ENCODE data around the gene TBC1D22B. TPM values are rescaled to one million over a fixed set of nuclear protein-coding genes. Genes with fewer than 3 reads are reported as not detected.
A peak's percentile ranks its signal among the peaks of the same experiment; 100 is the strongest.

TBC1D22B gene
- total and polyA plus RNA-seq, 9 of the 15 experiments (the other 6 are each of a cell fraction or from before 2014, with no cell fraction given) = 4.8 to 24.2 (median 13.5) TPM

- no peak for TF ChIP-seq E2F5 (CRISPR knock-in tag; IDR thresholded peaks at IDR 0.05)
- no peak for TF ChIP-seq ARHGAP35 (IDR thresholded peaks at IDR 0.05; ENCODE audit: partially characterized antibody)
- TF ChIP-seq HDAC6 (IDR thresholded peaks at IDR 0.05; ENCODE audit: low read depth, low read length) = no peak
- TF ChIP-seq PML (IDR thresholded peaks at IDR 0.05; ENCODE audit: low read length) = no peak
- no peak for TF ChIP-seq PTBP1 (IDR thresholded peaks at IDR 0.05; ENCODE audit: low read depth, low read length)
- no peak for TF ChIP-seq SRF (CRISPR knock-in tag; IDR thresholded peaks at IDR 0.05)
- TF ChIP-seq GABPB2 (CRISPR knock-in tag; conservative IDR thresholded peaks at IDR 0.05) = no peak
Observed at GRCh38 chr6:37308069-37308815, 50.7 kb downstream of the TBC1D22B start (continued).

GRCh38 chr6:37309046-37309445, 51.5 kb downstream of the TBC1D22B start:
- H3K4me3 ChIP-seq = no peak overlapping the region
- no peaks in the 10 kb centered on the region for H3K79me2 ChIP-seq (ENCODE audit: control insufficient read depth, insufficient read depth, low read length)
- no peaks in the 10 kb centered on the region for H3K9me3 ChIP-seq (replicated peaks; ENCODE audit: control insufficient read depth, insufficient read depth, low read depth, low read length)
- 71% methylated on average over 1 of the region's 1 CpG for WGBS (ENCODE audit: insufficient coverage, low coverage, missing lambda C conversion rate)
- POLR2A ChIA-PET = interaction anchor here (0.6 to 1.4 kb wide), 5 partner anchors 16 to 550 kb away, joined by 3 to 4 read pairs (median 3); no protein-coding TSS in a partner anchor
- no peak for FAIRE-seq
- H4K20me1 ChIP-seq (replicated peaks; ENCODE audit: control insufficient read depth, insufficient read depth, low read length) = no peaks in the 10 kb centered on the region
- peaks cover 9 to 35% of the 10 kb centered on the region in 2 experiments for H3K4me1 ChIP-seq (replicated peaks in 1 of 2; ENCODE audit: control insufficient read depth in 2 of 2, insufficient read depth in 2 of 2, low read length in 2 of 2)
- H3K9ac ChIP-seq (ENCODE audit: insufficient read depth in 1 of 2, low read depth in 2 of 2, low read length in 2 of 2) = no peak overlapping the region
- no TSS peak for BruUV-seq (replicated peaks)
- in situ Hi-C loops (cut with MboI) = no loop called here
- no peak for DNase-seq (ENCODE audit: extremely low read depth in 1 of 4, low spot score in 3 of 4)
- H2AFZ ChIP-seq (ENCODE audit: low read depth, low read length) = no peak overlapping the region
- H3K9me1 ChIP-seq (ENCODE audit: control insufficient read depth, insufficient read depth, low read length) = peaks cover 1% of the 10 kb centered on the region
- CTCF ChIA-PET (ENCODE audit: low intra/inter-chr PET ratio) = interaction anchor here (0.5 kb wide), 1 partner anchor 243 kb away, joined by 4 read pairs; no protein-coding TSS in a partner anchor
- H3K36me3 ChIP-seq (ENCODE audit: control insufficient read depth, insufficient read depth, low read length) = peaks cover 64% of the 10 kb centered on the region
- ATAC-seq = peak; percentile 40
- H3K27me3 ChIP-seq (ENCODE audit: control insufficient read depth in 2 of 2, insufficient read depth in 2 of 2, low read length in 2 of 2) = no peaks in the 10 kb centered on the region
- H3K4me2 ChIP-seq (ENCODE audit: insufficient read depth, low read length) = no peak overlapping the region
- intact Hi-C loops (cut with micrococcal nuclease) = loop anchor here (10.0 kb wide), 1 partner anchor 544 kb away; no protein-coding TSS in a partner anchor
- H3K27ac ChIP-seq (ENCODE audit: extremely low read depth, low read depth, low read length) = no peak overlapping the region
- 0 out of 2 replicates have a peak, but pooled peaks have one; percentile 13 for TF ChIP-seq ZNF316 (IDR thresholded peaks at IDR 0.05)
- TF ChIP-seq SMC3 (conservative IDR thresholded peaks at IDR 0.05; ENCODE audit: insufficient read depth, low read depth, low read length) = no peak
- TF ChIP-seq MED1 (CRISPR knock-in tag; IDR thresholded peaks at IDR 0.05; ENCODE audit: borderline replicate concordance) = no peak
- no peak for TF ChIP-seq GABPB1 (CRISPR knock-in tag; IDR thresholded peaks at IDR 0.05)
- TF ChIP-seq ZNF668 (CRISPR knock-in tag; IDR thresholded peaks at IDR 0.05) = no peak
- TF ChIP-seq C11orf30 (IDR thresholded peaks at IDR 0.05; ENCODE audit: low read depth) = peak; percentile 19; the same call in 1 of the 2 replicates
- TF ChIP-seq HDAC1 (IDR thresholded peaks at IDR 0.05) = 0 out of 4 replicates have a peak, but pooled peaks of 1 of the 2 experiments have one; percentile 23
- TF ChIP-seq CHAMP1 (IDR thresholded peaks at IDR 0.05) = no peak
- no peak for TF ChIP-seq CGGBP1 (CRISPR knock-in tag; IDR thresholded peaks at IDR 0.05)
- no peak for TF ChIP-seq MTA2 (IDR thresholded peaks at IDR 0.05; ENCODE audit: low read depth)
- TF ChIP-seq SIRT6 (IDR thresholded peaks at IDR 0.05; ENCODE audit: low read depth, low read length) = no peak
